Mesothelial cell of epicardium (in vitro differentiated cells): ENCODE results near the gene FBXL14. TPM values are rescaled to one million over a fixed set of nuclear protein-coding genes. Genes with fewer than 3 reads are reported as not detected.

ENCODE experiments used
- DNase-seq, 2 experiments: peaks; one replicate each; pipeline ENCODE4 v3.0.0; 2021; ENCODE audit warnings: low spot score in 2 of 2; ENCODE audit not compliant: unreplicated experiment in 2 of 2
- H3K27ac Mint-ChIP-seq: 2 replicates; pipeline ENCODE4 v1.8.0; 2021; ENCODE audit warnings: mixed read lengths
- H3K27me3 Mint-ChIP-seq: 2 replicates; pipeline ENCODE4 v1.8.0; 2021; ENCODE audit warnings: low read depth, mixed read lengths
- H3K36me3 Mint-ChIP-seq: 2 replicates; pipeline ENCODE4 v1.8.0; 2021; ENCODE audit warnings: mixed read lengths
- H3K4me1 Mint-ChIP-seq: 2 replicates; pipeline ENCODE4 v1.8.0; 2021; ENCODE audit warnings: mixed read lengths
- H3K4me3 Mint-ChIP-seq: 2 replicates; pipeline ENCODE4 v1.8.0; 2021; ENCODE audit warnings: mild to moderate bottlenecking, moderate library complexity, mixed read lengths
- H3K9me3 Mint-ChIP-seq: 2 replicates; pipeline ENCODE4 v1.8.0; 2021; ENCODE audit warnings: mixed read lengths
- total RNA-seq: library from RNA; stranded (reverse); gene quantifications from 3 replicates; pipeline ENCODE4 v1.2.1, GENCODE V29; 2021
- TF ChIP-seq, protein P1 (sequence below): fragments of 200-600 bp; sonication (generic); IDR thresholded peaks from one replicate; pipeline ENCODE4 v1.5.0; 2021; ENCODE audit warnings: antibody characterized with exemption; ENCODE audit not compliant: unreplicated experiment

The FBXL14 gene
- total RNA-seq, 1 donor from 2014 or later = 14.8 TPM

DNA sequence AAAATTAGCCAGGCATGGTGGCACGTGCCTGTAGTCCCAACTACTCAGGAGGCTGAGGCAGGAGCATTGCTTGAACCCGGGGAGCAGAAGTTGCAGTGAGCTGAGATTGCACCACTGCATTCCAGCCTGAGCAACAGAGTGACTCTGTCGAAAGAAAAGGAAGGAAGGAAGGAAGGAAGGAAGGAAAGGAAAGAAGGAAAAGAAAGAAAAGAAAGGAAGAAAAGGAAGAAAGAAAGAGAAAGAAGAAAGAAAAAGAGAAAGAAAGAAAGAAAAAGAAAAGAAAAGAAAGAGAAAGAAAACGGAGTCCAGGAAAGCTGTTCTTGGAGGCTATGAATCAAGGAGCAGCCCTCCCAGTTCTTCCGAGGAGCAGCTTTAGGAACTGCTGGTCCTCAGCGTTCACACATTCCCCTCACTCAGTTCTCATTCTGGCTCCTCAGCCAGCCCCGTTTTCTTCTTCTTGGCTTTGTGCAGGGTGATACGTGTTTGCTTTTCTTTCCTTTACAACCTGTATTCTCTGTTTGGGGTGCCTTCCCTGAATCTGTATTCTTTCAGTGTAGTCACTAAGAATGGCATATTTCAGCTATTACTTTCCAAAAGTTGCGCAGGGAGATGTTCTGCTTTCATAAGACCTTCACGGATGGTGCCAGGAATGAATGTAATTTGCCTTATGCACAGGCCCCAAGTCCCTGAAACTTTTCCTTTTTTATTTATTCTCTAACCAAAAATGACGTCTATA, 12.2 kb downstream of the FBXL14 start:
- DNase-seq = no peak

DNA sequence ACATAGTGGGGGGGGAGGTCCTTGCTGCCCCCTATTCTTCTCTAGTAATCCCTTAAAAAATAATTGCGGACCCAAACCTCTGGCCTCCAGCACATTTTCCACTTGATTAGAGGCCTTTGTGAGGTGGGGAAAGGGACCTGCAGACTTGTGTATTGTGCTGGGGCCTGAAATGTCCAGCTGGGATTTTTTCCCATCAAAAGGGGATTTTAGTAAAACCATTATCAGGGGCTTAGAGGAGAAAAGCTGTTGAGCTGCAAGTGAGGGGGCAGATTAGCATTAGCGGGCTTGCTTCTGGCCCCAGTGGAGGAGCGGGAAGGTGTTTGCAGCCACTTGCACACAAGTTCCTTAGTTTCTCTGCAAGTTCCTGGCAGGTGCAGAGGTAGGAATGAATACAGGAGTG, 13.9 kb downstream of the FBXL14 start:
- no peak overlapping the region for H3K27ac Mint-ChIP-seq
- H3K4me3 Mint-ChIP-seq = no peak overlapping the region
- H3K36me3 Mint-ChIP-seq = no peaks in the 10 kb centered on the region
- no peak for DNase-seq
- no peaks in the 10 kb centered on the region for H3K9me3 Mint-ChIP-seq
- TF ChIP-seq, protein P1, sequence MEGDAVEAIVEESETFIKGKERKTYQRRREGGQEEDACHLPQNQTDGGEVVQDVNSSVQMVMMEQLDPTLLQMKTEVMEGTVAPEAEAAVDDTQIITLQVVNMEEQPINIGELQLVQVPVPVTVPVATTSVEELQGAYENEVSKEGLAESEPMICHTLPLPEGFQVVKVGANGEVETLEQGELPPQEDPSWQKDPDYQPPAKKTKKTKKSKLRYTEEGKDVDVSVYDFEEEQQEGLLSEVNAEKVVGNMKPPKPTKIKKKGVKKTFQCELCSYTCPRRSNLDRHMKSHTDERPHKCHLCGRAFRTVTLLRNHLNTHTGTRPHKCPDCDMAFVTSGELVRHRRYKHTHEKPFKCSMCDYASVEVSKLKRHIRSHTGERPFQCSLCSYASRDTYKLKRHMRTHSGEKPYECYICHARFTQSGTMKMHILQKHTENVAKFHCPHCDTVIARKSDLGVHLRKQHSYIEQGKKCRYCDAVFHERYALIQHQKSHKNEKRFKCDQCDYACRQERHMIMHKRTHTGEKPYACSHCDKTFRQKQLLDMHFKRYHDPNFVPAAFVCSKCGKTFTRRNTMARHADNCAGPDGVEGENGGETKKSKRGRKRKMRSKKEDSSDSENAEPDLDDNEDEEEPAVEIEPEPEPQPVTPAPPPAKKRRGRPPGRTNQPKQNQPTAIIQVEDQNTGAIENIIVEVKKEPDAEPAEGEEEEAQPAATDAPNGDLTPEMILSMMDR = no peak
- peaks cover 65% of the 10 kb centered on the region for H3K27me3 Mint-ChIP-seq
- H3K4me1 Mint-ChIP-seq = peaks cover 36% of the 10 kb centered on the region

More for the DNA sequence above, 12.2 kb downstream of the FBXL14 start:
- TF ChIP-seq, protein P1 = no peak
- Mint-ChIP-seq H3K9me3 (no peaks in the 10 kb centered on the region), H3K4me3 (no peak overlapping the region), H3K27ac (no peak overlapping the region), H3K4me1 (peaks cover 20% of the 10 kb centered on the region), H3K27me3 (peaks cover 64% of the 10 kb centered on the region), H3K36me3 (no peaks in the 10 kb centered on the region)

DNA sequence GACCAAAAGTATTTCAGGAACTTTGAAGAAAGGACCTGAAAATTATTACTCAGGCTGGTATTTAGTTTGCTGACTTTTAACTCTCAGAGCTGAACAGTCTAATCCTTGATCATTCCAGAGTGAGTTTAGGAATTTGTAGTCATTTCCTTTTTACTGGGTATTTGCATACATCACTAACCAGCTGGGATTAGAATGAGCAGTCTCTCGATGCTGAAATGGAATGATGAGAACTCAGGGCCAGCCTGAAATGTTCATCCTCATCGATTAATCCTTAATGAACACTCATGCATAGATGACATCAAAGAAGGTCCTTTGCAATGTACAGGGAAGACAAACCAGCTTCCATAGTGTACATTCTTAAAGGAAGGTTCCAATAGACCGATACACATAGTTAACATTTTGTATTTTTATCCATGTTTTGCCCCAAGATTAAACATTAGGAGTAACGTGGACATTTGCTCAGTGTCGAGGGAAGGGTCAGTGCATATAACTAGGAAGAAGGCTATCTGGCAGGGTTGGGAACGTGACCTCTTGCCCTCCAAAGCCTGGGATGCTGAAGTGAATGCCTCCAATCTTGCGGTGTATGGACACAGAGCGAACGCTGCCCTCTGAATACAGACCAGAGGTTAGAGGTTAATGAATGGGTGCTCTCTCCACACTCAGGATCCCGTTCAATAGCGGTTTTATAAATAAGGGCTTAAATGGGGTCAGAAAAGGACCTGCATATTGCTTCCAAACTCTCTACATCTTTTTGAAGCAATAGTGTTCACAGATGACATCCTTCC, 14.5 kb downstream of the FBXL14 start:
- peaks cover 67% of the 10 kb centered on the region for H3K27me3 Mint-ChIP-seq
- H3K9me3 Mint-ChIP-seq = no peaks in the 10 kb centered on the region
- H3K27ac Mint-ChIP-seq = no peak overlapping the region
- no peak overlapping the region for H3K4me3 Mint-ChIP-seq
- no peaks in the 10 kb centered on the region for H3K36me3 Mint-ChIP-seq
- TF ChIP-seq, protein P1 = no peak
- DNase-seq = no peak
- peaks cover 43% of the 10 kb centered on the region for H3K4me1 Mint-ChIP-seq

DNA sequence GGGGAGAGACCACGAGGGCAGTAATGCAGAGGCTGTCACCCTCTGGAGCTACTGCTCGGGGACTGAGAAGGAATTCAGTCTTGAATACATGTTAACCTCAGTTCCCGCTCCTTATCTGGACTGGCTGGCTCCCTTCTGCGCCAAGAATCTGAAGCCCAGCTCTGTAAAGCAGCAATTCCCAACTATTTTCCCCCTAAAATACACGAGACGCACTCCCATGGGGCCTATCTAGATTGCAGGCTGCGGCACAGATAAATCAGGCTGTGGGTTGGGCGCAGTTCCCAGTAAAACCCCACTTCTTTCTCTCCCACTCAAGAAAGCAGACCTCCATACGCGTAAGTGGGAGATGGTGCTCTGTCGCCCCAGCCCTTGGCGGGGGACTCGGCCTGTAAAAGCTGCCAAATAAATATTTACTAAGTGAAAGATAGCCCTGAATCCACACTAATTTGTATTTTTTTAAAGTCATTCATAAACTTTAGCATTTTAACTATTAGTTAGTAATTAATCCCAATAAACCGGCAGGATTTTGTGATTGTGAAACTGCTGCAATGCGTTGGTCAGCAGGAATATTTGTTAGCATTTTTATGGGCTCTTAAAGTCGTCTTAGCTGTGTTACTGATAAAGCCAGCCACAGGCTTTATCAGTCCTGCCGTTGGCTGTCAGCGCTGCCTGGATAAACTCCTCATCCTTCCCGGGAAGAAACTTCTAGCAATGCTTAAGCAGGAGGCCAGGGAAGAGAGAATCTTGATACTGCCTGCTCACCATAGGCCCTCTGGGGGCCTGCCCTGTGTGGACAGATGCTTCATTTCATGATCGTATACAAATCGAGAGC, 17.8 kb downstream of the FBXL14 start:
- Mint-ChIP-seq H3K9me3 (no peaks in the 10 kb centered on the region), H3K36me3 (peaks cover 4% of the 10 kb centered on the region), H3K4me3 (peak overlapping the region; percentile 32), H3K4me1 (peaks cover 47% of the 10 kb centered on the region), H3K27ac (peak overlapping the region; percentile 88), H3K27me3 (peaks cover 65% of the 10 kb centered on the region)
- TF ChIP-seq, protein P1 = no peak
- DNase-seq = peak; percentile 59 to 74
